Measurements from ENCODE around the gene TRPM5.
A peak's percentile ranks its signal among the peaks of the same experiment; 100 is the strongest.

The TRPM5 gene

DNA sequence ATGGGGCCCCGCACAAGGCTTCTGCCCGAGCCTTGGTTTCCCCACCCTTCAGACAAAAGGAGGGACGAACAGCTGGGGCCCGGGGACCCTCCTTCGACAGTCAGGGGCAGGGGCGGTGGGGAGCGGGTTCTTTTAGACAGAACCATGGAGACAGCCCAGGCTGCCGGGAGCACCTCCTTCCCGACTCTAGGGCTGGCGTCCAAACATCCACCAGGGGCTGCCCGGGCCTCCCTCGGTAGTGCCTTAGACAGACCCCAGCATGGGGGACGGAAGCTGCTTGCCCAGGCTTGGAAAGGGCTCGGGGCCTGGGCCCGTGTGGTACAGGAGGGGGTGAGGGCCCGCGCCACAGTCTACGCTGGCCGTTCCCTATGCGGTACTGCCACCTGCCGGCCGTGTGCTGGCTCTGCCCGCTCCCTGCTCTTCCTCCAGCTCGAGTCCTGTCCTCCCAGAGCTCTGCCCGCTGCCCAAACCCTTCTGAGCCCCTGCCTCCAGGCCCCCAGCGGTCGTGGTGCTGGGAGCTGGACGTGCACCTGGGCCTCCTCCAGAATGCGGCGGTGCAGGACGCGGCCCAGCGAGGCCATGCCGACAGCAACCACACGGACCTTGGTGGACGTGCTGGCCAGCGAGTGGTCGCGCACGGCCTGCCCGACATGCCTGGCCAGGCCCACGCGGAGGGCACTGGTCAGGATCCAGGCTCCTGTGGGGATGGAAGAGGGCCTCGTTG lies 23.6 kb downstream of the TRPM5 start:
- peak; percentile 97 for DNase-seq (ENCODE audit: low spot score)

DNA sequence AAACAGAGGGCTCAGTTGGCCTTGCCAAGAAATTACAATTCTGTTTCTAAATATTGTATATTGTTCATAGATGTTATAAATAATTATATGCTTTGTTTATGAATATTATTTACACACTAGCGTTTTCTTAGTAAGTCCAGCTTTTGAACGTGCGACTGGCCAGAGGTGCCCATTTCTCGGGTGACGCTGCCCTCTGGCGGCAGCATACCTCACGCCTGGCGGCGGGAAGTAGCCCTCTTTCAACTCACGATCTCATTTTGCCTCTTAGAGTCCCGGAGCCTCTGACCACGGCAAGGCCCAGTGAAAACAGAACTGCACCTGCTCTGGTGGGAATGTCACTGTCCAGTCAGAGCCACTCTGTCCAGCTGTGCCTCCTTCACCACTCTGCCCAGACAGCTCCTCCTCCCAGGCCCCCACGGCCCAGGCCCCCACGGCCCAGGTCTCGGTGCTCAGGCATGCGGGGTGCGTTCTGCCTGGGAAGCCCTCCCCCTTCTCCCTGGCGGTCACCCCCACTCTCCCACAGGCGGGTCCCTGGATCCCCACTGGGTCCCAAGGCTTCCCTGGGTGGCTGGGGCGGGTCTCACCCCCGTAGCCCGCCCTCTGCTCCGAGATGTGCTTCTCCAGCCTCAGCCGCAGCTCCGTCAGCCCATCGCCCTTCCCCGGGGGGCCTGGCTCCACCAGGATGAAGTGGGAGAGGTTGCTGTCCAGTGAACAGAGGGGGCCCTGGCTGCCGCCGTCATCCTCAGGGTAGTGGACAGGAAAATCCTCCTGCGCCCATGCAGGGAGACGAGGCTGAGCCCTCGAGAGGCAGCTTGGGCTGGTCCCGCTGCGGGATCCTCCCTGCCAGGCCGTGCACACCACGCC lies 24.4 kb downstream of the TRPM5 start:
- peak; percentile 93 for DNase-seq (ENCODE audit: low spot score)

DNA sequence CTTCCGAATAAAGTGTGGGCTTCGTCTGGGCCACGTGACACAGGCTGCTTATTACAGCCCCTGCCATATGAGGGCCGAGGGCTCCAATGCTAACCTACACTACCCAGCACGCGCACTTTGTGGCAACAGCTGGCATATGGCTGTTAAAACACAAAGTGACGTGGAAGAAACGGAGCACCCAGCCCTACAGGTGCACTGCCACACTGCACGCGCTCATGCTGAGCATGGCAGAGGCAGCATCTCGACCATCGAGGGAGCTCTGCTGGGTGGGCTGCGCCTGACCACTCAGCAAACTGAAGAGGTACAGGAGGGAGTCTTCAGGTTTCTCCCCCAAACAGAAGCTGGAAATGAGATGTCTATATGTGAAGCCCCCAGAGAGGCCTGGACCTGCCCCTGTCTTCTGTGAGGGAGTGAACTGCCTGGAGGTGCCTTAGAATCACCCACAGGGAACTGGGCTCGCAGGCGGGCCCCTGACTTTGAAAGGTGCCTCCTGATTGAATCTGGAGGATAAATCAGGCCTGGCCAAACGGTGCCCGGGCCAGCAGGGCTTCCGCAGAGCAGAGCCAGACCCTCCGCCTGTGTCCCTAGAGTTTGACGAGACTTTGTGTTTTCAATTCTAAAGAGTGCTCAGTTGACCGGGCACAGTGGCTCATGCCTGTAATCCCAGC lies 25.5 kb downstream of the TRPM5 start:
- no peak for DNase-seq (ENCODE audit: low spot score)

DNA sequence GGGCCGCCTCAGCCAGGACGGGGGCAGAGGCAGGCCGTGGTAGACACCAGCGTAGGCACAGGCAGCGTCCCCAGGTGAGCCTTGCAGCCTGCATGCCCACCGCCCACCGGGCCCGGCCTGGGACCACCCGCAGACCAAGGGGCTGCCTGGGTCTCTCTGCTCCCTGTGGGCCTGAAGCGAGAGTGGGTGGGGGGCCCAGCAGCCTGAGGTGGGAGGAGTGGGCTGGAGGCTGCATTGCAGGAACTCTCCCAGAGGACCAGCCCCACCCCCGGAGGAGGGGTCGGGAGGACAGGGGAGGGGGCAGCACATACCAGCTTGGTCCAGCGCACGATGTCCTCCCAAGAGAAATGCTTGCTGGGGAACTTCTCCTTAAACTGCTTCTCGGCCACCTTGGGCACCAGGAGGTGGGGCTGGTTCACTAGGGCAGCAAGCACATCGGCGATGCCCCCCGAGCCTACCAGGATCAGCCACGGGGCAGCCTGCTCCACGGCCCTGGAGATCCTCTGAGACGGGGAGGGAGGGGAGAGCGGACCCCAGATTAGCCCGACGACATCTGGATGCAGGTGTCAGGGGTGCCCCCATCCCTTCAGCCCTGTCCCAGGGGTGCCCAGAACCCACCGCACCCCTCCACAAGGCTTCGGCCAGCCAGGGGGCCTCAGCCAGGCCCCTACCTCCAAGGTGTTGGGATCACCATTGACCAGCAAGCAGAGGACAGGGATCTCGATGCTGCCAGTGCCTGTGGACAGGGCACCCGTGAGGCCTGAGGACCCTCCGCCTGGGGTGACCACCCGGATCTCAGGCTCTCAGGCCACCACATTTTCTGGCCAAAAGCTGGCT lies 26.2 kb downstream of the TRPM5 start:
- DNase-seq (ENCODE audit: low spot score) = no peak

DNA sequence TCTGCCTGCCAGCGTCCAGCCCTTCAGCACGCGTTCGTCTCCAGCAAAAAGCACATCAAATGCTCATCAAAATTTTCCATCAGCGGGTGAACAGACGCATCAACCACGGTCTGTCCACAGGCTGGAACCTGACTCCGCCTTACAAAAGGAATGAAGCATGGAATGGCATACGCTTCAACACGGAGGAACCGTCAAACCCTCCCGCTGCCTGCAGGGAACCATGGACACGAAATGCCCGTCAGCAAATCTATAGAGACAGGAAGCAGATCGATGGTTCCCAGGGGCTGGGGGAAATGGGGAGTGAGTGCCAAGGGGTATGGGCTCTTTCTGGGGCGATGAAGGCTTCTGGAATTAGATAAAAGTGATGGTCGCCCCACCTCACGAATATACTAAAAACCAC lies 27.5 kb downstream of the TRPM5 start:
- no peak for DNase-seq (ENCODE audit: low spot score)

DNA sequence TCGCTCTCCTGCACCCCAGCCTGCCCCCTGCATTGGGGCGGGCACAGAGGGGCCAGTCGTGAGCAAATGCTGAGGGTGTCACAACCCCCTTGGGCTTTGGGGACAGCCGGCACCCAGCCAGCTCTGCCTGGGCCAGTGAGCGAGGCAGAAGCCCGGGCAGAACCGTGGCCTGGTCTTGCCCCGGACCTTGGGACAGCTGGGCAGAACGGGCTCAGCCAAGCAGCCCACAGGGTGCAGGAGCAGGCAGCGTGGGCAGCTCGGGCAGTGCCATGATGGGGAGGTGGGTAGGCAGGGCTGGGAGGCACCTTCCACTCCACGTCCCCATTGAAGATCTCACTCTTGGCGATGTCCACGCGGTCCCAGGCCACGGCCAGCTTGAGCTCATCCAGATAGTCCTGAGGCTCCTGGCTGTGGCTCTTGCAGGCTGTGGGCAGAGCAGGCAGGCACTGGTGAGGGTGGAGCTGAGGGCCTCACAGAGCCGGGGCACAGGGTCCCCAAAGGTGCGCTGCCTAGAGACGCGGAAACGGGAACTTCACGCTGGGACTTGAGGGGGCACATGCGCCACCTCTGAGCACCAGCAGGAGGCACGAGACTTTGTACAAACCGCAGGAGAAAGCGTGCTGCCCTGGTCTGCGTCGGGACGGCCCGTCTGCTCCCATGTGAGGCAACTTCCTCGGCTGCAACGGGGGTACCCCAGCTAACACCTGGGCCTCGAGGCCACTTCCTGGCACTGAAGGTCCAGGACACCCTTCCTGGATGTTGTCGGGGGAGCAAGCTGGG lies 28.5 kb downstream of the TRPM5 start:
- DNase-seq (ENCODE audit: low spot score) = no peak

- DNase-seq (ENCODE audit: low spot score) = no peak
These were observed 29.1 kb downstream of the TRPM5 start for GRCh38 chr11:2415171-2415570.

DNA sequence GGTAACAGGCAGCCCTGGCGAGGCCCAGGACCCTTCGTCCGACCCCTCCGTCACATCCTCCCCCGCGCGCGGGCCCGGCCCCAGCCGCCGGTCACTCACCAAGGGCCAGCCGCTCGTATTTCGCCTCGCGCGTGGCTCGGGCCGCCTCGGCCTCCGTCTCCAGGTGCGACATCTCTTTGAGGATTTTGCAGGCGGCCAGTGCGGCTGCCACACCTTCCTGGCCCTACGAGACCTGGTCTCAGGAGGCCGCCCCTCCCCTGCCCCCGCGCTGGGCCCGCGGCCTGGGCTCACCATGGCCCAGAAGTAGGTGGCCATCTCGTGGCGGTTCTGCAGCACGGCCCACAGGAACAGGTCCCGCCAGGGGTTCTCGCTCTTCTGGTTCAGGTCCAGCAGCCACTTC lies 29.7 kb downstream of the TRPM5 start:
- no peak for DNase-seq (ENCODE audit: low spot score)

DNA sequence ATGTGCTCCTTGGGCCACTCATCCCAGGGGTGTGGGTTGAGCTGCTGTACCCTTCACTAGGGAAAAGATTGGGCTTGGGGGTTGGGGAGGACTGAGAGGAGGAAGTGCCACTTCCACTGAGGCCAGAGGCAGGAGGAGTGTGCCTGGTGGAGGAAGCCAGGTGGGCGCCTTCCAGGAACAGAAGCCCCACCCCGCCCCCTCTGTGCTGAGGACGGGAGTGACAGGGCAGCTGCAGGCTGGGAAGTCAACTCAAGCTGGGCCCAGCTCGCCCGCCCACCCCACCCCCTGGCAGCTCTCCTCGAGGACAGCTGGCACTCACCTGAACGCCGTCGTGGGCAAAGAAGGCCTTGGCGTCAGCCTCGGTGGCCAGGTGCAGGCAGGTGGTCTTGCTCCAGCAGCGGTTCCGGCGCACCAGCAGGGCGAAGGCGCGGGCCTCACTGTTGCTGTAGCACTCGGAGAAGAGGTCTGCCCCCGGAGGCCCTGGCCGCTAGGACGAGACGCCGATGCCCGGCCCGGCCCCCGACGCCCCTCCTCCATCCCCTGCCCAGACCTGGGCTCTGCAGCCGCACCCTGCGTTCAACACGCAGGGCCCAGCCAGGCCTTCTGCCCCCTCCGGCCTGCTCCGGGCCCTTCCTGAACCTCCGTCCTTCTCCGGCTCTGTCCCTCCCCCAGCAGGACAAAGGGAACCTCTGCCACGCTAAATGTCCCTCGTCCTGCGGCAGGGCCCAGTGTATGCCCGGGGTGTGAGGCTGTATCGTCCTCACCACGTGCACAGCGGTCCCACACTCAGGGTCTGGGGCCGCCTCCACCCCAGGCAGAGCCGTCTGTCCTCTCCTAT lies 30.4 kb downstream of the TRPM5 start:
- DNase-seq (ENCODE audit: low spot score) = no peak

GRCh38 chr11:2412323-2412722 lies 32.0 kb downstream of the TRPM5 start:
- no peak for DNase-seq (ENCODE audit: low spot score)

DNA sequence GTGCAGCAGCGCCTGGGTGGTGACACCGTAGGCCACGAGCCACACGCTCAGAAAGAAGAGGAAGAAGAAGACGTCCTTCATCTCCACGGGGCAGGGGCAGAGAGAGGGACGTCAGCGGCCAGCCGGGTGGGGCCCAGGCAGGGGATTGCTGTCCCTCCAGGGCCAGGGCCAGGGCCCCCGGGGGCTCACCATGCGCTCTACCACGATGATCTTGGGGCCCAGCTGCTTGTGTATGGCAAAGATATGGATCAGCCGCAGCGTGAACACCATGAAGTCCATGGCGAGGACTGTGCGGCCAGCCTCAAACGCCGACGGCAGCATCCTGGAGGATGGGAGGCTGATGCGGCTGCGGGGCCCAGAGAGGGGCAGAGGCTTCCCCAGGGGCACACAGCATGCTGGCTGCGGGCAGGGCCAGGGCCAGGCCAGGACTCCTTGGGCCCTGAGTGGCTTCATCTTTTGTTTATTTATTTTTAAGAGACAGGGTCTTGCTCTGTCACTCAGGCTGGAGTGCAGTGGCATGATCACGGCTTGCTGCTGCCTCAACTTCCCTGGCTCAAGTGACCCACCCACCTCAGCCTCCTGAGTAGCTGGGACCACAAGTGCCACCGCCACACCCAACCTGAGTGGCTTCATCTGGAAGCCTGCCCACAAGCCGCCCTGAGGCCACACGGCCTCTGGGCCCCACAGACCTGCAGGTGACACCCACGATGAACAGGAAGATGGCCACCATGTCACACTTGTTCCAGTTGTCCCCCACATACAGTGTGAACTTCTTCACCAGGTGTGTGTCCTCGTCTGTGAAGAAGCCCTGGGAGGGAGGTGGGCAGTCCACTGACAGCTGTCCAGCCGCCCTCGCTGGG lies 32.6 kb downstream of the TRPM5 start:
- DNase-seq (ENCODE audit: low spot score) = no peak

- DNase-seq (ENCODE audit: low spot score) = no peak
These were observed 33.7 kb downstream of the TRPM5 start for GRCh38 chr11:2410616-2411015.

DNA sequence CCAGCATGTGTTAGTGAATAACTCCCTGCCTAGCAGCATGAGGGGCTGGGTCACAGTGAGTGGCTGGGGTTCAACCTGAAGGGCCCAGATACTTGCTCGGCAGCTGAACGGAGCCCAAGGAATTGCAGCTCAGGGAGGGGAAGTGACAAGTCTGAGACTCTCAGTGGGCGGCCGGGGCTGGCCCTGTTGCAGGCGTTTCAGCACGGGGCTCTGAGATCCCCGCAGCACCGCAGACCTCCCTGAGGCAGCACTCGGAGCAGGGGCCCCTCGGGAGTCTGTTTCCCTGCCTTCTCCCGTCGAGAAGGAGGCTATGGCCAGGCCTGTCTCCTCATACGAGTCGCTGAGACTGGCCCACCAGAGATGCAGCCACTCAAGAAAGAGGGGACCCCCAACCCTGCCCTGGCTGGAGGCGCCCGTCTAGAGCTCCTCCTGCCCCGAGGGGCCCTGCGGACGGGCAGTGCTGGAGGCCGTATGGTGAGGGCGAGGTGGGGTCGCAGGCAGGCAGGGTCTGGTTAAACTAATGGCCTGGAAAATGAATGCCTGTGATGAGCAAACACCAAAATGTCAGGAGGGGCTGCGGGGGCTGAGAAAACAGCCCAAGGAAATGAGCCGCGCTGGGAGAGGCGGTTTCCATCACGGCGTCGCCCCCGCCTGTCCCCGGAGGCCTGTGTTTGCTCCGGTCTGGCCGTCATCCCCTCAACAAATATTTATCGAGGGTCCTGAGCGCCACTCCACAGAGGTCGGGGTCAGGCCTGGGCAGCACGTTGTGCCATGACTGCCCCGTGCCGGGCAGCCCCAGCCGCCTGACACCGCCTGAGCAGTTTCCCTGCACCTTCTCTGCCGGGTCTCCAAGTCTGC lies 34.5 kb downstream of the TRPM5 start:
- no peak for DNase-seq (ENCODE audit: low spot score)

DNA sequence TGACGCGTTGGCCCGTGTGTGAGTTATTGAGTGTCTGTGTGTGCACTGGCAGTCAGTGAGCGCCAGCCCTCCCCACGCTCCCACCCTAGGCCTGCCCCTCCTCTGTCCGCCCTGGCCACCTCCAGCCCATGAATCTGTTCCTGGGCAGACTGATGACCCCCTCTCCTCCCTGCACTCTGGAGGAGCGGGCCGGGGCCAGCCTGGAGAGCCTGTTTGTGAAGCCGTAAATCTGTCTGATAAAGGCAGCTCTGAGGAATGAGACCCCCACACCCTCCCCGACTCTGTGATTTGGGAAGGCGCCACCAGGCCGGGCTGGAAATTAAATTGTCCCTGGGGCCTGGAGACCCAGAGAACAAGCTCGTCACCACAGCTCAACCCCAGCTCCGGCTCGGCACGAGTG lies 35.2 kb downstream of the TRPM5 start:
- DNase-seq (ENCODE audit: low spot score) = no peak

DNA sequence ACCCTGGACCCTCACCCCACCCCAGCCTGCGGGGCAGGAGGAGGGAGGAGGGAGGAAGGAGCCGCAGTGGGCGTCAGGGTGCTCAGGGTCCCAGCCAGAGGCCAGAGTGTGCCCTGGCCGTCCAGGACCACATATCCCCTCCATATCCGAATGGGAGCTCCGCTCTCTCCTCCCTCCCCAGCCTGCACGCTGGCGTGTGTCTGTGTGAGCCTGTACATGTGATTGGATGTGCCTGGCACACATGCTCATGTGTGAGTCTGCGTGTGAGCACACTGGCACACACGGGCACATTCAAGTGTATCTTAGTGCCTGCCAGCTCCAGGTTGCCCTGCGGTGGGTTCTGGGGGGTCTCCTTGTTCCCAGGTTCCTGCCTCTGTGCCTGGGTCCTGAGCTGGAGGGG lies 35.6 kb downstream of the TRPM5 start:
- no peak for DNase-seq (ENCODE audit: low spot score)

GRCh38 chr11:2406878-2407410 lies 37.4 kb downstream of the TRPM5 start:
- DNase-seq (ENCODE audit: low spot score) = no peak

DNA sequence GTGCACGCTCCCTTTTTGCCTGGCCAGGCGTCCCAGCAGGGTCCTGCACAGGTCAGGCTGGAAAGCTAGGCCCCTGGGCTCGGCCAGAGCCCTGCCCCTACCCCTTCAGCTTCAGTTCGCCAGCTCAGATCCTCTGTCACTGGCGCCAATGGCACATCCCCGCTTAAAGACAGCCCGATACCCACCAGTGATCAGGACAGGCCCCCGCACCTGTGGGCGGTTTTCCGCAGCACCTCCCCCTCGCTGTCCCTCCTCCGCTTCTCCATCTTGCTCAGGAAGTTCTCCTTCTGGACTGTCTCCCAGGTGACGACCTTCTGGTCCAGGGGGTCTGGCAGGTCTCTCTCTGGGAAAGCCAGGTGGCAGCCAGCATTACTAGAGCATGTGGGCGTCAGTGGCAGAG lies 37.9 kb downstream of the TRPM5 start:
- no peak for DNase-seq (ENCODE audit: low spot score)

DNA sequence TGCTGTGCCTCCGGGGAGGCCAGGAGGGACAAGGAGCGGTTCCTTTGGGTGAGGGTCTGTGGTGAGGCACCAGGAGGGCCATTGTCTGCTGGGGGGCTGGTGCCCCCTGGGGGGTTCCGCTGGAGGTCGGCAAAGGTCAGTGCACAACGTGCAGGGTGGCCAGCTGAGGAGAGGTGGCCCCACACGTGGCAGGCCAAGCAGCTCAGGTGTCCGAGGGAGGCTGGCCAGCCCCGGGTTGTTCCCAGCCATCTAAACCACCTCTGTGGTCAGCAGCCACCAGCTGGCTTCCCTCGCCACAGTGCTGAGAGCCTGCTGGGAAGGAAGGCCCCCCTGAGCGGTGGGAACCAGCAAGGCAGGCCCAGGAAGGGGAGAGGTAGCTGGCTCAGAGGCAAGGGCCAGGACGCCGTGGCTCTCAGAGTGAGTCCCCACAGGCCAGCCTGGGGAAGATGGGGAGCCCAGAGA lies 39.5 kb downstream of the TRPM5 start:
- DNase-seq (ENCODE audit: low spot score) = no peak

Data from AG08396 (cell line).